Measurements from ENCODE around the gene CORO1C.
"Not testable (repeated sequence)": the region's sequence is repeated elsewhere in the genome, so short reads cannot be mapped to it uniquely, and the experiment has no call there.

The CORO1C gene

DNA sequence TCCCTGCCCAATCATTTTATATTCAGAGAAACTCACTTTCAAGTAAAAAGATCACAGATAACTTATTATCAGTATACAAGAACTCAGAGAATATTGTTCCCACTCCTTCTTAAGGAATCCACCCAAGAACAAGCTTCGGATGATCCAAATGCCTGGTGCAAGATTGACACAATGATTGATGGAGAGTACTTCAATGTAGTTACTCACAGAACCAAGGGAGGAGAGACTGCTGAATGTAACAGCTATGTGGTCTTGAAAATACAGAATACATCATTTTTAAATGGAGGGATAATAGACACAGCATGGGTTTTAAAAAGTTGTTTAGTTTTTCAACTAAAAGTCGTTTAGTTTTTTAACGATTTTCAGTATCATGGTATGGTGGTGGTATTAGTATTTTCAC, 59.3 kb downstream of the CORO1C start:
- DNase-seq (ENCODE audit: low read depth), result no peak

GRCh38 chr12:108671110-108671509, 60.2 kb downstream of the CORO1C start:
- DNase-seq (ENCODE audit: low read depth), result no peak

DNA sequence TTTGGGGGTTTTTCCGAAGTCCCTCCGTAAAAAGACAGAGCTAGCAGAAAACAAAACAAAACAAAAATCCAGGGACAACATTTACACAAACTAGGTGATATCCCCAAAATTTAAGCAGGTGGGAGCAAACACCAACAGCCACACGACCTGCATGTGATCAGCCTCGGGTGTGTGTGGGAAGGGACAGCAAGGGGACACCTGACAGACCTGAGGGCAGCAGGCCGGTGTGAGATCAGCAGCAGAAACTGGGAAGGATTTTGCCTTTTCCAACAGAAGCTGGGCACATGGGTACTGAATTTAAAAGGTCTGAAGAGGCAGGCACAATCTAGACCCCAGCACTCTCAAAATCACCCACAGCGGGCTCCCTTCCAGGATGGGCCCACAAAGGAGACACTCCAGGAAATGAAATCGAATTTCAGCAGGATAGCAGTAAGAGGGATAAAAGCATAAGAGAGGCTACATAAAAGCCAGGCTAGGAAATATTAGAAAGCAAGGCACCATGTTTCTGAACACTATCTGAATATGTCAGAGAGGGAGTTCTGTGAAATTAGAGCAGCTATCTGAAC, 61.2 kb downstream of the CORO1C start:
- no peak for DNase-seq (ENCODE audit: low read depth)

DNA sequence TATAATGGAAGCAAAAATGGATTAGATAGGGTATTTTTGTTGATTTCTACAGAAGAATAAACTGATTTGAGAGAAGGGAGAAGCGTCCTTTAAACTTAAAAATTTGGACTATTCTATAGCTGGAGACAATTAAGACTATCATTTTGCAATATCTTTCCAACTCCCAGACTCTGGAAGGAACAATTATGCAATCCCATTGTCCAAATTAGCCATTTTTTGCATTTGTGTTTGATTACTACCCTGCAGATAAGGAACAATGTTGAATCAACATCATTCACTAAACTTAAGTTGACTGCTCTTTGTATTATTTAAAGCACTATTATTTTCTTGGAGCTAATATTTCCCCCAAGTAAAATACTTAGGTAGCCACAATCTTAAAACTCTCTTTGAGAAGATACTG, 62.8 kb downstream of the CORO1C start:
- DNase-seq (ENCODE audit: low read depth), result no peak

- DNase-seq (ENCODE audit: low read depth), result no peak
Observed at GRCh38 chr12:108668063-108668462, 63.3 kb downstream of the CORO1C start.

GRCh38 chr12:108667349-108667748, 64.0 kb downstream of the CORO1C start:
- DNase-seq (ENCODE audit: low read depth), result no peak

DNA sequence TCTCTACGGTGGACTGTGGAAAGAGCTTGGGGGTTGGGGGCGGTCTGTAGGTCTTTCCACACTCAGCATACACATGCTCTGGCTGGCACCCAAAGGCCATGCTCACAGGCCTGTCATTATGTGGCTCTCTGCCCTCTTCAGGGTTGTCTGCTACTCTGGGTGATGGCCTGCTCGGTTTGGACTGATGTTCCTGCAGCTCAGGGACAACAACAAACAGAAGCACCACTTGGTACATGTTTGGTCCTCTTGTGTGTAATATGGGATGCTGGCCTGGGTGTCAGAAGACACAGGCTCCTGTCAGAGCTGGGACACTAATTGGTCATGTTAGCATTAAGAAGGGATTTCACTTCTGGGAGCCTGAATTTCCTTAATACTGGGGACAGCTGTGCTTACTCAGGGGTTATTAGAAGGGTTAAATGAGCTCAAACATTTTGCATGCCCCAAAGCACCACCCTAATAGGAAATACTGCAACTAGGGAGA, 64.9 kb downstream of the CORO1C start:
- no peak for DNase-seq (ENCODE audit: low read depth)

DNA sequence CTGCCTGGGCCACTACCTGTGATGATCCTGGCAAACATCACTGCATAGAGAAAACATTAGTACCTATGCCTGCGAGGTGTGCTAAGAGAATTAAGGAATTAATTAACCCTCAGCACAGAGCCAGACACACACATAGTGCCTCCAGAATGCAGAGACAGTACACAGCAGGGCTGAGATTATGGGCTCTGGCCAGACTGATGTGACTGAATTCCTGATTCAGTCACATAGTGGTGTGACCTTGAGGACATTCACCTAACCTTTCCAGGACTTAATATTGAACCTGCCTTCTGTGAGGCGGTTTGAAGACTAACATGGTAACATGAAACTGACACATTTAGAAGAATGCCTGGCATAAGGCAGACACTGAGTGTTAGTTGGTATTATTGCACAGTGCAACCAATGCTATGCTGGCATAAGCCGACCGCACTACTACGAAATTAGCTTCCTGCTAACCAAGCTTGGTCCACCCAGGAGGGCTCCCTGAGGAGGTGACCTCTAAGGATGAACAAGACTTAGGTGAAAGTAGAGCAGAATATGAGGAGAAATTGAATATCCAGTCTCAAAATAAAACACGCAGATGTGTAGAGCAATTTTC, 65.6 kb downstream of the CORO1C start:
- no peak for DNase-seq (ENCODE audit: low read depth)

GRCh38 chr12:108664338-108665258, 66.7 kb downstream of the CORO1C start:
- peak; percentile 59 for DNase-seq (ENCODE audit: low read depth)

- DNase-seq (ENCODE audit: low read depth), result no peak
Observed at GRCh38 chr12:108663324-108664015, 67.8 kb downstream of the CORO1C start.

DNA sequence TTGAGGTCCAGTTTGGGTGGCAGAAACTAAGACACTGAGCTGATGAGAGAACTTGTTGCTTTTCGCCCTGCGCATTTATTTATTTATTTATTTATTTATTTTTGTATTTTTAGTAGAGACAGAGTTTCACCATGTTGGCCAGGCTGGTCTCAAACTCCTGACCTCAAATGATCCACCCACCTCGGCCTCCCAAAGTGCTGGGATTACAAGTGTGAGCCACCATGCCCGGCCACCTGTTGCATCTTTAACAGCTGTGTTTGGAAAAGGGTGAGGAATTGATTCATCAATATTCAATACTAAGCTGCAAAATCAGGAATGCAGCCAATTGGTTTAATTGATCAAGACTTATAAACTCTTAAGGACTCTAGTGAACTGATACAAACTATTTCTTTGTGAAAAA, 73.2 kb downstream of the CORO1C start:
- DNase-seq (ENCODE audit: low read depth), result not testable (repeated sequence)

DNA sequence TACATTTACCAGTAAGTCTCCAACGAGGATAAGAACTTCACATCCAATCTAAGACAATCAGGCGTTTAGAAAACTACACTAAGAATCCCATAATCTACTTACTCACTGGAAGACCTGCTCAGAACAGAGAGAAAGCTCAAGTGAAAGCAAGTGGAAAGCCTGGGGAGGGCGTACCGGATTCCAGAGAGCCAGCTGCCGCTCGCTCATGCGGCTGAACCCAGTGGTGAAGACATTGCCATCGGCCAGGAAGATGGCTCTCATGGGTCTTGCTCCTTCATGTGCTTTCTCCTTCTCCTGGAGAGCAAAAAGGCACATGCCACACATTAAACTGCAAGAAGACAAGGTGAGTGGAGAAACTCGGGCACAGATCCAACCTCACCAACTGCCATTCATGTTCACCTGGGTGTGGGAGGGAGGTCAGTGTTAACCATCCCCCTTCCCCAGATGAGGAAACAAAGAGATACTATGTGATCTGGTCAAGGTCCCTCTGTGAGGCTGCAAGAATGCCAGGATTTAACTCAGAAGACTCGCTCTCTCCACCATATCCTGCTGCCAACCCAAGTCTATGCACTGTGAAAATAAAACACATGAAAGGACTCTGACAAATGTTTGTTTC, 74.1 kb downstream of the CORO1C start:
- DNase-seq (ENCODE audit: low read depth), result no peak

DNA sequence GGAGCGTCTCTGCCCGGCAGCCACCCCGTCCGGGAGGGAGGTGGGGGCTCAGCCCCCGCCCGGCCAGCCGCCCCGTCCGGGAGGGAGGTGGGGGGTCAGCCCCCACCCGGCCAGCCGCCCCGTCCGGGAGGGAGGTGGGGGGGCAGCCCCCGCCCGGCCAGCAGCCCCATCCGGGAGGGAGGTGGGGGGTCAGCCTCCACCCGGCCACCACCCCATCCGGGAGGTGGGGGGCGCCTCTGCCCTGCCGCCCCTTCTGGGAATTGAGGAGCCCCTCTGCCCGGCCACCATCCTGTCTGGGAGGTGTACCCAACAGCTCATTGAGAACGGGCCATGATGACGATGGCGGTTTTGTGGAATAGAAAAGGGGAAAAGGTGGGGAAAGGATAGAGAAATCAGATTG, 75.1 kb downstream of the CORO1C start:
- not testable (repeated sequence) for DNase-seq (ENCODE audit: low read depth)

DNA sequence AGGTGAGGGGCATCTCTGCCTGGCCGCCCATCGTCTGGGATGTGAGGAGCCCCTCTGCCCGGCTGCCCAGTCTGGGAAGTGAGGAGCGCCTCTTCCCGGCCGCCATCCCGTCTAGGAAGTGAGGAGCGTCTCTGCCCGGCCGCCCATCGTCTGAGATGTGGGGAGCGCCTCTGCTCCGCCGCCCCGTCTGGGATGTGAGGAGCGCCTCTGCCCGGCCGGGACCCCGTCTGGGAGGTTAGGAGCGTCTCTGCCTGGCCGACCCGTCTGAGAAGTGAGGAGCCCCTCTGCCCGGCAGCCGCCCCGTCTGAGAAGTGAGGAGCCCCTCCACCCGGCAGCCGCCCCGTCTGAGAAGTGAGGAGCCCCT, 75.5 kb downstream of the CORO1C start:
- DNase-seq (ENCODE audit: low read depth), result not testable (repeated sequence)

DNA sequence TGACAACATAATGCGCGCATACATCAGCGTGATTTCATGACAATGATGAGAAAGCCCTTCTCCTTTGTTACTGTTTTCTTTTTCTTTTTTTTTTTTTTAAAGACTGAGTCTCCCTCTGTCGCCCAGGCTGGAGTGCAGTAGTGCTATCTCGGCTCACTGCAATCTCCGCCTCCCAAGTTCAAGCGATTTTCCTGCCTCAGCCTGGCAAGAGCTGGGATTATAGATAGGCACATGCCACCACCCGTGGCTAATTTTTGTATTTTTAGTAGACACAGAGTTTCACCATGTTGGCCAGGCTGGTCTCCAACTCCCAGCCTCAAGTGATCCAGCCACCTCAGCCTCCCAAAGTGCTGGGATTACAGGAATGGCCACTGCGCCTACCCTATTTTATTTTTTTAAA, 76.7 kb downstream of the CORO1C start:
- DNase-seq (ENCODE audit: low read depth), result not testable (repeated sequence)

GRCh38 chr12:108653922-108654321, 77.4 kb downstream of the CORO1C start:
- DNase-seq (ENCODE audit: low read depth), result no peak

DNA sequence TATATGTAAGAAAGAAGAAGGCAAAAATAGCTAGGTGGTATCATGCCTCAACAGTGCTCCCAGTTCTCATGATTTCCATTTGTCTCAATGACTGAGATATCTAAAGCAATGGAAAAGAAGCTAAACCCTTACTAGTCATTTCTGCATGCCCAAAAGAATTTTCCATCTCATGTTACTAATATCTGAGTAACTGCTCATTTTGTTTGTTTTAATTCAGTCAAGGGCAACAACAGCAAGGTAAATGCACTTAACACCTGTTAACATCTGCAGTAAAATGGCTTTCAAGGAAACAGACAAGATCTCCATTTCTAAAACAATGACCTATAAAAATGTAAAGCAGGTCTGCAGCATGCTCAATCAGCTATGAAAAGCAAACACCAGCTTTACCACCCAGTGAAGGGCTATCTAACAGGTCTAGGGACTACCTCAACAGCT, 78.2 kb downstream of the CORO1C start:
- no peak for DNase-seq (ENCODE audit: low read depth)

DNA sequence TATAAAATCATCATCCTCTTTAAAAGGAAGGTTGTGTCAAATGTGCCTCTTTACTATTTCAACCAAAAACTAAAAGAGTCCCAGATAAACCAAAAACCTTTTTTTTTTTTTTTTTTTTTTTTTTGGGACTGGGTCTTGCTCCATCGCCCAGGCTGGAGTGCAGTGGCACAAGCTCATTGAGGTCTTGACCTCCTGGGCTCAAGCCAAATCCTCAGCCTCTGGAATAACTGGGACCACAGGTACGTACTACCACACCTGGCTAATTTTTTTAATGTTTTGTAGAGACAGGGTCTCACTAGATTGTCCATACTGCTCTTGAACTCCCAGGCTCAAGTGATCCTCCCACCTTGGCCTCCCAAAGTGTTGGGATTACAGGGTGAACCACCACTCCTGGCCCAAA, 81.2 kb downstream of the CORO1C start:
- no peak for DNase-seq (ENCODE audit: low read depth)

DNA sequence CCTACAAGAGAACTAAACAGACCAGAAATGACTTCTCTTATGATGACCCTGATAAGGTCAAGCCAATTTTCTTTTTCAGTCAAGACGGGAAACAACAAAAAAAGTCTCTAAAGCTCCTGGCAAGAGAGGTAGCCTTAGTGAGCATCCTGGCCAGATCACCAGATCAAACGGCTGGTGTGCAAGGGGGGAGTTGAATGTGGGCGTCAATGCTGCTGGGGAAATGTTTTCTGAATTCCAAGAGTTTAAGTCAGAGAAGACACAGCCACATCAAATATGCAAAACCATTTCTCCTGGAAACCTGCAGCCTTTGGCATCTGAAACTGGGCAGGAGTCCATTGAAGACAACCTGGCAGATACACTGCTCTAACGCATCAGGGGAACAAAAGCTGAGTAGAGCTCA, 81.6 kb downstream of the CORO1C start:
- DNase-seq (ENCODE audit: low read depth), result no peak

DNA sequence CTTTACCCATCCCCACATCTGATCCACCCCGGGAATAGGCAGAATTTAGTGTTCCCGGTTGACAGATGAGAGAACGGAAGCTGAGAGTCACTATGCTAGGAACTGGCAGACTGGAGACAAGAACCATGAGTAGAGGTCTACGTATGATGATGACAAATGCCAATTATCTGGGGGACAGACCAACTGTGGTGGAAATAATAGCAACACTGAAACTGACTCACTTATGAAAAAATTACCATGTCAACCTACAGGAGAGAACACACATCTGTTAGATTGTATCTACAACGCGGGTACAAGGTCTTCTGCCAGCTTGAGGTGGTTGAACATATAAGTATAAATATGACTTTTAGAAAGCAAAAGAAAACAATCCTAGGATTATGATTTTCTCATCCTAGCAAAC, 82.2 kb downstream of the CORO1C start:
- no peak for DNase-seq (ENCODE audit: low read depth)

- no peak for DNase-seq (ENCODE audit: low read depth)
Observed at GRCh38 chr12:108648371-108648770, 82.9 kb downstream of the CORO1C start.
